HEK293T (cell line): ENCODE results near the gene HPRT1.

Source experiments
- CTCF ChIA-PET: fragments of 350-600 bp; formaldehyde crosslinking; extraction: SDS; loops from one replicate; lab custom pipeline; 2021; ENCODE audit warnings: antibody characterized with exemption, inconsistent platforms; lab: Yijun Ruan, JAX
- POLR2A ChIA-PET: fragments of 350-600 bp; formaldehyde crosslinking; extraction: SDS; loops from one replicate; lab custom pipeline; 2020; ENCODE audit warnings: antibody characterized with exemption, inconsistent platforms; lab: Yijun Ruan, JAX
- DNase-seq: peaks from one replicate; pipeline ENCODE4 v3.0.0; 2012; ENCODE audit warnings: mixed read lengths; ENCODE audit errors: extremely low spot score
- ARNT ChIP-seq: fragments of 450-650 bp; IDR thresholded peaks from 2 replicates; pipeline ENCODE4 v1.6.1; 2017; ENCODE audit warnings: mild to moderate bottlenecking
- BHLHE40 ChIP-seq: fragments of 450-650 bp; IDR thresholded peaks from 2 replicates; pipeline ENCODE4 v1.6.1; 2016; ENCODE audit warnings: mild to moderate bottlenecking, moderate library complexity, borderline replicate concordance
- CTBP1 ChIP-seq: fragments of 450-650 bp; IDR thresholded peaks from 2 replicates; pipeline ENCODE4 v1.6.1; 2016; ENCODE audit warnings: borderline replicate concordance
- ELF4 ChIP-seq: fragments of 450-650 bp; IDR thresholded peaks from 2 replicates; pipeline ENCODE4 v1.6.1; 2017; ENCODE audit warnings: antibody characterized with exemption
- FOXA1 ChIP-seq: fragments of 450-650 bp; IDR thresholded peaks from 2 replicates; pipeline ENCODE4 v1.6.1; 2016; ENCODE audit warnings: mild to moderate bottlenecking
- FOXK2 ChIP-seq: fragments of 450-650 bp; IDR thresholded peaks from 2 replicates; pipeline ENCODE4 v1.6.1; 2016; ENCODE audit warnings: mild to moderate bottlenecking
- FOXM1 ChIP-seq: fragments of 450-650 bp; IDR thresholded peaks from 2 replicates; pipeline ENCODE4 v1.6.1; 2017; ENCODE audit warnings: mild to moderate bottlenecking, borderline replicate concordance
- HDGF ChIP-seq: fragments of 450-650 bp; IDR thresholded peaks from 2 replicates; pipeline ENCODE4 v1.6.1; 2017; ENCODE audit warnings: antibody characterized with exemption, borderline replicate concordance
- L3MBTL2 ChIP-seq: fragments of 450-650 bp; conservative IDR thresholded peaks from 2 replicates; pipeline ENCODE4 v1.6.1; 2016; ENCODE audit warnings: mild to moderate bottlenecking
- LEF1 ChIP-seq: fragments of 450-650 bp; IDR thresholded peaks from 2 replicates; pipeline ENCODE4 v1.6.1; 2017; ENCODE audit warnings: mild to moderate bottlenecking, borderline replicate concordance
- NFRKB ChIP-seq: fragments of 450-650 bp; IDR thresholded peaks from 2 replicates; pipeline ENCODE4 v1.6.1; 2016; ENCODE audit warnings: mild to moderate bottlenecking, moderate library complexity
- SP1 ChIP-seq: fragments of 450-650 bp; IDR thresholded peaks from 2 replicates; pipeline ENCODE4 v1.6.1; 2017
- SUZ12 ChIP-seq: fragments of 450-650 bp; IDR thresholded peaks from 2 replicates; pipeline ENCODE4 v1.6.1; 2016; ENCODE audit warnings: mild to moderate bottlenecking
- TARDBP ChIP-seq: fragments of 450-650 bp; IDR thresholded peaks from 2 replicates; pipeline ENCODE4 v1.6.1; 2016
- ZNF384 ChIP-seq: fragments of 450-650 bp; IDR thresholded peaks from 2 replicates; pipeline ENCODE4 v1.6.1; 2016
- TF ChIP-seq, protein P1 (sequence below): fragments of 450-650 bp; IDR thresholded peaks from 2 replicates; pipeline ENCODE4 v1.6.1; 2016

HPRT1 gene

DNA sequence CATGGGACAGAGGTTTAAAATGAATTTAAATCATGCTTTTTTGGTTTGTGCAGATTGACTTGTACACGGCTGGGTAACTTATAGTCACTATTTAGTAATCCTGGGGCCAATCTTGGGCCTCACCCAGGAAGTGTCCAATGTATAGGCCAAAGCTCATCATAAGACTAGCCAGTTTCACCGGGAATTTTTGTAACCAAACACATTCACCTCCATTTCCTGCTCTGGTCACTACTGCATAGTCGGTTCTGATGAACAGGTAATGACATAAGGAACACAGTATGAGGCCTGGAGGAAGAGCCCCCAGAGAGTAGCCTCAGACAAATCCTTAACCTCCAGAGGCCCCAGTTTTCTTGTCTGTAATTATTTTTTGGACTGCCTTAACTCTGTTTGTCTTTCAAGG is 81.9 kb downstream of the HPRT1 start:
- CTCF ChIA-PET, result interaction anchor here (1.1 to 1.2 kb wide), 2 partner anchors 10 to 211 kb away, joined by 3 to 4 read pairs; no protein-coding TSS in a partner anchor
- POLR2A ChIA-PET, result no interaction called here
- TF ChIP-seq ELF4 (no peak), NFRKB (no peak), SUZ12 (no peak), TARDBP (no peak), BHLHE40 (no peak), ARNT (no peak), FOXK2 (no peak)
- no peak for DNase-seq

DNA sequence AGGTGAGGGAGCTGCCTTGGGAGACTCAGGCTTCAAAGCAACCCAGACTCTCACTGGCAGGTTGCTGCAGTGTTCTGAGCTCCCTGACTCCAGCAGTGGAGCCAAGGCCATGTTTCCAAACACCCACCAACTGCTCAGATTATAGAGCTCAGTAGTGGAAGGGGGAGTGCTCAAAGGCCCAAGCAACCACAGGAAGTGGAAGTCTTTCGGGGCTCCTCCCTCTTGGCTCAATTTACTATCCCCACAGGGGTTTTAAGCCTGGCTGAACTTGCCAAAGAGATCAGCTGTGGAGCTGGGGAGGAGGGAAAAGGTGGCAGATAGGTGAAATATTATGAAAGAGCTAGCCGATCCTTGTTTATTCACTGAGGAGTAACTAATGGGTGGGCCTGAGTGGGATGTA is 82.5 kb downstream of the HPRT1 start:
- ChIA-PET CTCF (interaction anchor here (0.6 to 1.2 kb wide), 5 partner anchors 9 to 211 kb away, joined by 3 to 5 read pairs (median 3); no protein-coding TSS in a partner anchor), POLR2A (interaction anchor here (0.7 to 1.2 kb wide), 5 partner anchors 10 to 85 kb away, joined by 3 to 4 read pairs (median 3); no protein-coding TSS in a partner anchor)
- DNase-seq, result no peak
- no peak for TF ChIP-seq HDGF
- no peak for TF ChIP-seq TARDBP
- no peak for TF ChIP-seq ZNF384
- no peak for TF ChIP-seq SUZ12
- no peak for TF ChIP-seq FOXM1
- no peak for TF ChIP-seq FOXA1
- no peak for TF ChIP-seq NFRKB
- TF ChIP-seq CTBP1, result no peak

DNA sequence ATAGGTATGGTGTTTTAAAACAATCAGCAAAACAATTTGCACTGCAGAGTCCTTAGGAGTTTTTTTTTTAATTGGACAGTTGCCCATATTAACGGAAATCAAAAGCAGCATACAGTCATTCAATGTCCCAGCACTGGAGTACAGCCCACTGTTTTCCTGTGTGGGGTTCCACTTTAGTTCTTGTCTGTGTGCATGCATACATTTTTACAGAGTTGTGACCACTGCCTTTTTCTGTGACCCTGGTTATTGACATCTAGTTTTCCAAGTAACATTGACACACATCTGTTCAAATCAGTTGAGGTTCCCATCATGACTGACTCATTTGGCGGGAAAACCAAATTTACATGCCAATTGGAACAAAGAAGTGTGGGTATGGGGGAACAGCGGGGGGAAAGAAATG is 83.3 kb downstream of the HPRT1 start:
- POLR2A ChIA-PET, result interaction anchor here (1.0 to 1.2 kb wide), 4 partner anchors 10 to 85 kb away, joined by 3 to 4 read pairs (median 3); no protein-coding TSS in a partner anchor
- no peak for TF ChIP-seq SP1
- TF ChIP-seq, protein P1, sequence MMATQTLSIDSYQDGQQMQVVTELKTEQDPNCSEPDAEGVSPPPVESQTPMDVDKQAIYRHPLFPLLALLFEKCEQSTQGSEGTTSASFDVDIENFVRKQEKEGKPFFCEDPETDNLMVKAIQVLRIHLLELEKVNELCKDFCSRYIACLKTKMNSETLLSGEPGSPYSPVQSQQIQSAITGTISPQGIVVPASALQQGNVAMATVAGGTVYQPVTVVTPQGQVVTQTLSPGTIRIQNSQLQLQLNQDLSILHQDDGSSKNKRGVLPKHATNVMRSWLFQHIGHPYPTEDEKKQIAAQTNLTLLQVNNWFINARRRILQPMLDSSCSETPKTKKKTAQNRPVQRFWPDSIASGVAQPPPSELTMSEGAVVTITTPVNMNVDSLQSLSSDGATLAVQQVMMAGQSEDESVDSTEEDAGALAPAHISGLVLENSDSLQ, result no peak
- peak; percentile 22; the same call in 1 of the 2 replicates for TF ChIP-seq L3MBTL2
- TF ChIP-seq LEF1, result no peak
- CTCF ChIA-PET, result interaction anchor here (0.7 to 1.2 kb wide), 2 partner anchors 9 to 60 kb away, joined by 4 to 5 read pairs; no protein-coding TSS in a partner anchor
- DNase-seq, result no peak

DNA sequence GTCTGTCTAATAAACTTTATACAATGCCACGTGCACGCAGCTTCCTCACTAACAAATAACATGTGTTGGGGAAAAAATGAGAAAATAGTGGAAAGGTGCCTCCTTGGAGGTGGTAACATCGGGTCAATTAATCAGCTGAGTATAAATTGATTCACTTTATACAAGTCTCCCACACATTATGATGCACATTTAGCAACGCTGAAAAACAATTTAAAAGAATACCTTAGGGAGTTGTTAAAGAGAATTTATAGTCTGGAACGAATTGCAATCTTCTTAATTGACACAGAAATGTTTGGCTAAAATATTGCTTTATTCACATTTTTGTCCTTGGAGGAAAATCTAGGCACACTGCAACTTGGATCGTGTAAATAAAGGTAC is 84.2 kb downstream of the HPRT1 start:
- no peak for DNase-seq
- CTCF ChIA-PET, result no interaction called here

DNA sequence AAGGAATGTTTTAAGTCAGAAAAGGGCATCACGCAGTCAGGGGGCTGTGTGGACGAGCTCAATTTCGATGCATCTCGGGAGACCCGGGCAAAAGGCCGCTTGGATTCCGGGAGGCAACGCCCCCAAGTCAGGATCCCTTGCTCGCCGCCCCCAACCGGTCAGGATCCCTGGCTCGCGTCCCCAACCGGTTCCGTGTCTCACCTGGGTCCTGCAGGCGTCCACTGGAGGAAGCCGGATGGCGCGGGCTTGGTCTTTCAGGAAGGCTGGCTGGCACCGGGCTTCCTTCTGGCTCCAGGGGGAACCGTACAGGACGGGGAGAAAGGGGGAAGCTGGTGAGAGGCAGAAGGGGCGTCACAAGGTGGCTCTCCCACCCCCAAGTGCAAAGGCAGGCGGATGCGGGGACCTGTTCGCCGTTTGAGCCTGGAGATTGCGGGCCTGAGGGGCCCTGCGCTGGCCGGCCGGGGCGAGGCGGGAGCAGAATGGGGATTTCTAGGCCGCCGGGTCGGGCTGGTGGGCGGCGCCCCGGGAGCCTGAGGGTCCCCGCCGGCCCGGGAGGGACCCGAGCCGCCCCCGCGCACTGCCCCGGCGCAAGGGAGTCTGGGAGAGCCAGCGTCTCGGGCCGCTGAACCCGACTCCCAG is 84.7 kb downstream of the HPRT1 start:
- TF ChIP-seq FOXA1, result no peak
- TF ChIP-seq TARDBP, result no peak
- no peak for TF ChIP-seq FOXK2
- TF ChIP-seq SUZ12, result no peak
- no peak for TF ChIP-seq FOXM1
- TF ChIP-seq, protein P1, result no peak
- no peak for DNase-seq
- ChIA-PET POLR2A (interaction anchor here (0.6 to 1.7 kb wide), 5 partner anchors 9 to 171 kb away, joined by 3 to 5 read pairs (median 3); no protein-coding TSS in a partner anchor), CTCF (interaction anchor here (0.6 kb wide), 1 partner anchor 187 kb away, joined by 3 read pairs; no protein-coding TSS in a partner anchor)

More for the DNA sequence above, 84.2 kb downstream of the HPRT1 start:
- TF ChIP-seq CTBP1 (no peak), L3MBTL2 (no peak), FOXA1 (no peak), NFRKB (no peak), LEF1 (no peak), TARDBP (no peak), ARNT (no peak), ZNF384 (no peak), BHLHE40 (no peak), FOXK2 (no peak), SUZ12 (no peak), FOXM1 (no peak), SP1 (no peak), HDGF (no peak), ELF4 (no peak)
- TF ChIP-seq, protein P1, result no peak
- POLR2A ChIA-PET, result interaction anchor here (0.6 to 1.0 kb wide), 4 partner anchors 10 to 170 kb away, joined by 3 read pairs; no protein-coding TSS in a partner anchor

DNA sequence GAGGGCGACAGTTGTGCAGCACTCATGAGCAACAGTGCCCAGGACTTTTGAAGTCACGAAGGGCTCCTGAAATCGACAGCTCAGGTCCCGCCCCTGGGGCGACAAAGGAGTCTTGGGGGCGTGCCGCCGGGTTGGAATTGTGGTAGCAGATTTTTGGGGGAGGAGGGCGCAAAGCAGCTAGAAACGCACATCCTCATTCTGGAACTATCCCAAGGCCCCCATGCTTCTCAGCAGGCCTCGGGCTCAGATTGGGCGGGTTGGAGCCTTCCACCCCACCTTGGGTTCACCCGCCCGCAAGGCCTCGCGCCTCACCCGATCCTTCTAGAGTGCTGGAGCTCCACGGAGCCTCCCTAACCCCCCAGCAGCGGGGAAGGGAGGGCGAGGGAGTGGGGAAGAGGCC is 85.5 kb downstream of the HPRT1 start:
- CTCF ChIA-PET, result no interaction called here
- no peak for DNase-seq
- POLR2A ChIA-PET, result interaction anchor here (1.7 kb wide), 1 partner anchor 170 kb away, joined by 5 read pairs; no protein-coding TSS in a partner anchor
- TF ChIP-seq TARDBP (no peak), ARNT (no peak), FOXK2 (no peak), LEF1 (no peak), CTBP1 (no peak), BHLHE40 (no peak), ZNF384 (no peak), HDGF (no peak), SUZ12 (no peak), ELF4 (no peak), SP1 (no peak), NFRKB (no peak), L3MBTL2 (no peak), FOXM1 (no peak)
- TF ChIP-seq, protein P1, result no peak
